ENCODE data around the gene MPPE1. TPM values are rescaled to one million over a fixed set of nuclear protein-coding genes. Genes with fewer than 3 reads are reported as not detected.

MPPE1 gene
- total and polyA plus RNA-seq, 9 of the 15 experiments (the other 6 are each of a cell fraction or from before 2014, with no cell fraction given), result 10.7 to 19.5 (median 13.3) TPM

DNA sequence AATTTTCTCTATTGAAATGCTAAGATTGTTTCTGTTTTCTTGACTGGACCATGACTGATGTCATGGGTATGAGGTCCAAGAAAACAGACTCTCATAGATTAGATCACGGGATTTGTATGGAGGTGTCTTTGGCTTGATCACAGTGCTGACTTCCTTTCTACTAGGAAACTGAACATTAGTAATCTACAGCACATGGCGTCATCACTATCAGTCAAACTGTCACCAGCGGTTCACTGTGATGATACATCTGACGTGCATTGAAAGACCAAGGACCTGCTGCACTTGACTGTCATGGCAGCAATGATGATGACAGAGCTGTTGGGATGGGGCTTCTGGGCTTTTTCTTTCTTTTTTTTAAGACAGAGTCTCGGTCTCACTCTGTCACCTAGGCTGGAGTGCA is 45.0 kb upstream of the MPPE1 start (continued):
- TF ChIP-seq ZHX1 (conservative IDR thresholded peaks at IDR 0.05; ENCODE audit: low read length), result no peak
- no peak for TF ChIP-seq NFIC (IDR thresholded peaks at IDR 0.05)

GRCh38 chr18:11951390-11951851 is 43.3 kb upstream of the MPPE1 start:
- BruUV-seq (replicated peaks), result no TSS peak
- CTCF ChIA-PET (ENCODE audit: low intra/inter-chr PET ratio), result no interaction called here
- H2AFZ ChIP-seq (ENCODE audit: low read depth, low read length), result peak overlapping the region; percentile 46
- FAIRE-seq (peak; percentile 86), ATAC-seq (peak; percentile 43), DNase-seq (ENCODE audit: extremely low read depth in 1 of 4, low spot score in 3 of 4) (peak; percentile 16 to 87 (median 48))
- H3K9me1 ChIP-seq (ENCODE audit: control insufficient read depth, insufficient read depth, low read length), result no peaks in the 10 kb centered on the region
- peak overlapping the region; percentile 11 to 29; a peak in 2 of 4 replicates for H3K9ac ChIP-seq (ENCODE audit: insufficient read depth in 1 of 2, low read depth in 2 of 2, low read length in 2 of 2)
- no peaks in the 10 kb centered on the region; the same call in 2 of the 3 replicates for H3K79me2 ChIP-seq (ENCODE audit: control insufficient read depth, insufficient read depth, low read length)
- 2% methylated on average over 9 of the region's 9 CpGs for WGBS (ENCODE audit: insufficient coverage, low coverage, missing lambda C conversion rate)
- intact Hi-C loops (cut with micrococcal nuclease) (no loop called here), in situ Hi-C loops (cut with MboI) (no loop called here)
- H3K27me3 ChIP-seq (ENCODE audit: control insufficient read depth in 2 of 2, insufficient read depth in 2 of 2, low read length in 2 of 2), result no peaks in the 10 kb centered on the region
- H4K20me1 ChIP-seq (replicated peaks; ENCODE audit: control insufficient read depth, insufficient read depth, low read length), result no peaks in the 10 kb centered on the region
- POLR2A ChIA-PET, result interaction anchor here (0.6 to 4.0 kb wide), 10 partner anchors 9 to 116 kb away, joined by 3 to 15 read pairs (median 4); partner anchors contain the start of gene IMPA2
- no peak overlapping the region for H3K4me3 ChIP-seq
- H3K27ac ChIP-seq (ENCODE audit: extremely low read depth, low read depth, low read length), result peak overlapping the region; percentile 38; the same call in 1 of the 3 replicates
- no peaks in the 10 kb centered on the region for H3K36me3 ChIP-seq (ENCODE audit: control insufficient read depth, insufficient read depth, low read length)
- H3K9me3 ChIP-seq (replicated peaks; ENCODE audit: control insufficient read depth, insufficient read depth, low read depth, low read length), result peaks cover 2% of the 10 kb centered on the region; the same call in 1 of the 2 replicates
- peaks cover 43 to 45% of the 10 kb centered on the region in 2 experiments for H3K4me1 ChIP-seq (replicated peaks in 1 of 2; ENCODE audit: control insufficient read depth in 2 of 2, insufficient read depth in 2 of 2, low read length in 2 of 2)
- peak overlapping the region; percentile 50; the same call in 1 of the 2 replicates for H3K4me2 ChIP-seq (ENCODE audit: insufficient read depth, low read length)
- TF ChIP-seq RBM15 (IDR thresholded peaks at IDR 0.05; ENCODE audit: insufficient read depth, low read length), result no peak
- TF ChIP-seq ZNF717 (CRISPR knock-in tag; IDR thresholded peaks at IDR 0.05), result no peak
- TF ChIP-seq, protein P1, sequence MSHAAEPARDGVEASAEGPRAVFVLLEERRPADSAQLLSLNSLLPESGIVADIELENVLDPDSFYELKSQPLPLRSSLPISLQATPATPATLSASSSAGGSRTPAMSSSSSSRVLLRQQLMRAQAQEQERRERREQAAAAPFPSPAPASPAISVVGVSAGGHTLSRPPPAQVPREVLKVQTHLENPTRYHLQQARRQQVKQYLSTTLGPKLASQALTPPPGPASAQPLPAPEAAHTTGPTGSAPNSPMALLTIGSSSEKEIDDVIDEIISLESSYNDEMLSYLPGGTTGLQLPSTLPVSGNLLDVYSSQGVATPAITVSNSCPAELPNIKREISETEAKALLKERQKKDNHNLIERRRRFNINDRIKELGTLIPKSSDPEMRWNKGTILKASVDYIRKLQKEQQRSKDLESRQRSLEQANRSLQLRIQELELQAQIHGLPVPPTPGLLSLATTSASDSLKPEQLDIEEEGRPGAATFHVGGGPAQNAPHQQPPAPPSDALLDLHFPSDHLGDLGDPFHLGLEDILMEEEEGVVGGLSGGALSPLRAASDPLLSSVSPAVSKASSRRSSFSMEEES (CRISPR knock-in tag; IDR thresholded peaks at IDR 0.05), result no peak
- TF ChIP-seq SMAD2 (IDR thresholded peaks at IDR 0.05; ENCODE audit: low read depth, low read length), result no peak
- no peak for TF ChIP-seq PHF8 (IDR thresholded peaks at IDR 0.05; ENCODE audit: borderline replicate concordance, low read length)
- TF ChIP-seq, protein P2, sequence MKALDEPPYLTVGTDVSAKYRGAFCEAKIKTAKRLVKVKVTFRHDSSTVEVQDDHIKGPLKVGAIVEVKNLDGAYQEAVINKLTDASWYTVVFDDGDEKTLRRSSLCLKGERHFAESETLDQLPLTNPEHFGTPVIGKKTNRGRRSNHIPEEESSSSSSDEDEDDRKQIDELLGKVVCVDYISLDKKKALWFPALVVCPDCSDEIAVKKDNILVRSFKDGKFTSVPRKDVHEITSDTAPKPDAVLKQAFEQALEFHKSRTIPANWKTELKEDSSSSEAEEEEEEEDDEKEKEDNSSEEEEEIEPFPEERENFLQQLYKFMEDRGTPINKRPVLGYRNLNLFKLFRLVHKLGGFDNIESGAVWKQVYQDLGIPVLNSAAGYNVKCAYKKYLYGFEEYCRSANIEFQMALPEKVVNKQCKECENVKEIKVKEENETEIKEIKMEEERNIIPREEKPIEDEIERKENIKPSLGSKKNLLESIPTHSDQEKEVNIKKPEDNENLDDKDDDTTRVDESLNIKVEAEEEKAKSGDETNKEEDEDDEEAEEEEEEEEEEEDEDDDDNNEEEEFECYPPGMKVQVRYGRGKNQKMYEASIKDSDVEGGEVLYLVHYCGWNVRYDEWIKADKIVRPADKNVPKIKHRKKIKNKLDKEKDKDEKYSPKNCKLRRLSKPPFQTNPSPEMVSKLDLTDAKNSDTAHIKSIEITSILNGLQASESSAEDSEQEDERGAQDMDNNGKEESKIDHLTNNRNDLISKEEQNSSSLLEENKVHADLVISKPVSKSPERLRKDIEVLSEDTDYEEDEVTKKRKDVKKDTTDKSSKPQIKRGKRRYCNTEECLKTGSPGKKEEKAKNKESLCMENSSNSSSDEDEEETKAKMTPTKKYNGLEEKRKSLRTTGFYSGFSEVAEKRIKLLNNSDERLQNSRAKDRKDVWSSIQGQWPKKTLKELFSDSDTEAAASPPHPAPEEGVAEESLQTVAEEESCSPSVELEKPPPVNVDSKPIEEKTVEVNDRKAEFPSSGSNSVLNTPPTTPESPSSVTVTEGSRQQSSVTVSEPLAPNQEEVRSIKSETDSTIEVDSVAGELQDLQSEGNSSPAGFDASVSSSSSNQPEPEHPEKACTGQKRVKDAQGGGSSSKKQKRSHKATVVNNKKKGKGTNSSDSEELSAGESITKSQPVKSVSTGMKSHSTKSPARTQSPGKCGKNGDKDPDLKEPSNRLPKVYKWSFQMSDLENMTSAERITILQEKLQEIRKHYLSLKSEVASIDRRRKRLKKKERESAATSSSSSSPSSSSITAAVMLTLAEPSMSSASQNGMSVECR (CRISPR knock-in tag; IDR thresholded peaks at IDR 0.05), result no peak
- TF ChIP-seq FOXJ2 (tag; IDR thresholded peaks at IDR 0.05), result no peak
- no peak for TF ChIP-seq FOXP1 (CRISPR knock-in tag; IDR thresholded peaks at IDR 0.05)
- TF ChIP-seq RBM22 (IDR thresholded peaks at IDR 0.05; ENCODE audit: low read depth, low read length, poor library complexity, severe bottlenecking), result no peak
